H1 (cell line): Measurements from ENCODE around the gene LY6G5C. TPM values are rescaled to one million over a fixed set of nuclear protein-coding genes. Genes with fewer than 3 reads are reported as not detected.

Experiments
- ASH2L ChIP-seq: fragments of 200-600, 300-600 bp; sonication (generic); IDR thresholded peaks from one replicate; pipeline ENCODE4 v1.7.1; 2017; ENCODE audit warnings: low read length
- ATF3 ChIP-seq: IDR thresholded peaks from 2 replicates; pipeline ENCODE4 v1.6.1; 2011; ENCODE audit warnings: low read depth, mild to moderate bottlenecking, low read length; ENCODE audit not compliant: insufficient read depth
- BCL11A ChIP-seq, 2 experiments: IDR thresholded peaks; one replicate each; pipeline ENCODE4 v1.6.1; 2011; ENCODE audit warnings: low read depth in 2 of 2, low read length in 2 of 2, mild to moderate bottlenecking in 2 of 2
- CBX5 ChIP-seq: fragments of 300-800, 300-1000 bp; sonication (generic); IDR thresholded peaks from 2 replicates; pipeline ENCODE4 v1.7.1; 2016; ENCODE audit warnings: antibody characterized with exemption, low read length, low read depth
- CHD1 ChIP-seq: IDR thresholded peaks from 2 replicates; pipeline ENCODE4 v1.6.1; 2012; ENCODE audit warnings: low read depth, low read length, improper control_type of control experiment
- EZH2 ChIP-seq: fragments of 200-600 bp; sonication (generic); IDR thresholded peaks from 2 replicates; pipeline ENCODE4 v1.7.1; 2012; ENCODE audit warnings: low read depth, mild to moderate bottlenecking, moderate library complexity, low read length, inconsistent platforms; ENCODE audit not compliant: severe bottlenecking
- HDAC2 ChIP-seq, 2 experiments: fragments of 300-600 bp in 1 of 2; sonication (generic) in 1 of 2; IDR thresholded peaks; 2 replicates each; pipeline ENCODE4 v1.6.1; 2011 to 2012; ENCODE audit warnings: low read depth in 2 of 2, low read length in 2 of 2, mild to moderate bottlenecking in 2 of 2, moderate library complexity in 2 of 2, borderline replicate concordance in 1 of 2, inconsistent platforms in 1 of 2
- PHF8 ChIP-seq: fragments of 200-600 bp; sonication (generic); conservative IDR thresholded peaks from 2 replicates; pipeline ENCODE4 v1.7.1; 2012; ENCODE audit warnings: low read depth, mild to moderate bottlenecking, inconsistent platforms, low read length, moderate library complexity
- POLR2A ChIP-seq, 2 experiments: IDR thresholded peaks; 1 replicate in 1 of 2; 2 replicates in 1 of 2; pipeline ENCODE4 v1.6.1; 2011; ENCODE audit warnings: low read depth in 2 of 2, low read length in 2 of 2, mild to moderate bottlenecking in 2 of 2; ENCODE audit errors: control extremely low read depth in 1 of 2
- POLR2AphosphoS5 ChIP-seq: IDR thresholded peaks from 2 replicates; pipeline ENCODE4 v1.6.1; 2011; ENCODE audit warnings: low read depth, low read length
- POU5F1 ChIP-seq: IDR thresholded peaks from 2 replicates; pipeline ENCODE4 v1.6.1; 2011; ENCODE audit warnings: low read depth, mild to moderate bottlenecking, low read length, moderate library complexity
- RAD21 ChIP-seq, 2 experiments: IDR thresholded peaks in 1 of 2; conservative IDR thresholded peaks in 1 of 2; 2 replicates each; pipeline ENCODE4 v1.6.1; 2011; ENCODE audit warnings: low read depth in 2 of 2, low read length in 2 of 2, improper control_type of control experiment in 1 of 2, inconsistent platforms in 1 of 2, mild to moderate bottlenecking in 1 of 2, moderate library complexity in 1 of 2
- RBBP5 ChIP-seq: IDR thresholded peaks from 2 replicates; pipeline ENCODE4 v1.7.1; 2012; ENCODE audit warnings: low read depth, mild to moderate bottlenecking, inconsistent platforms, low read length, moderate library complexity, borderline replicate concordance
- RFX5 ChIP-seq: IDR thresholded peaks from 2 replicates; pipeline ENCODE4 v1.6.1; 2011; ENCODE audit warnings: low read depth, low read length, improper control_type of control experiment, borderline replicate concordance
- TBP ChIP-seq: IDR thresholded peaks from 2 replicates; pipeline ENCODE4 v1.6.1; 2011; ENCODE audit warnings: low read depth, low read length, improper control_type of control experiment
- YY1 ChIP-seq: IDR thresholded peaks from 2 replicates; pipeline ENCODE4 v1.6.1; 2011; ENCODE audit warnings: low read depth, mild to moderate bottlenecking, low read length
- polyA plus RNA-seq, 7 experiments: library from polyadenylated mRNA; depleted of rRNA in 3 of 7; stranded (reverse) in 5 of 7; unstranded in 2 of 7; fragments of >200 nt in 5 of 7; fragments of 200-250 nt in 2 of 7; gene quantifications; 1 replicate in 5 of 7; 2 replicates in 1 of 7; 4 replicates in 1 of 7; pipeline versions ENCODE4 v1.2.1 to v1.2.3, GENCODE V29; 2011 to 2013; ENCODE audit warnings: missing spikeins in 2 of 7, mixed read lengths in 2 of 7
- total RNA-seq: library from RNA; stranded (reverse); fragmentation: NEBNext Ultra II Directional; extraction: Animal tissue kit (Norgen Biotek cat#: 25700); gene quantifications from 2 replicates; pipeline ENCODE4 v1.2.1, GENCODE V29; 2021

LY6G5C gene
- total and polyA plus RNA-seq, 2 of the 8 experiments (the other 6 are each of a cell fraction or from before 2014, with no cell fraction given) = 1.1 to 1.8 TPM

- TF ChIP-seq EZH2 = no peak
- TF ChIP-seq BCL11A (IDR thresholded peaks at IDR 0.05; ENCODE audit: low read depth in 2 of 2, low read length in 2 of 2) = no peak
- TF ChIP-seq ATF3 = no peak
- TF ChIP-seq TBP = no peak
- no peak for TF ChIP-seq CBX5
- TF ChIP-seq HDAC2 (IDR thresholded peaks at IDR 0.05; ENCODE audit: borderline replicate concordance in 1 of 2, low read depth in 2 of 2, low read length in 2 of 2) = 0 out of 4 replicates have a peak, but pooled peaks of 1 of the 2 experiments have one; percentile 45
- no peak for TF ChIP-seq CHD1
- TF ChIP-seq POU5F1 = no peak
- TF ChIP-seq RFX5 = no peak
- peak; percentile 34; the same call in 1 of the 2 replicates for TF ChIP-seq YY1
- TF ChIP-seq RBBP5 = no peak
- TF ChIP-seq POLR2A (IDR thresholded peaks at IDR 0.05; ENCODE audit: control extremely low read depth in 1 of 2, low read depth in 2 of 2, low read length in 2 of 2) = no peak
- TF ChIP-seq RAD21 (IDR thresholded peaks at IDR 0.05 in 1 of 2, conservative IDR thresholded peaks at IDR 0.05 in 1 of 2; ENCODE audit: low read depth in 2 of 2, low read length in 2 of 2) = peak; percentile 50 to 56; a peak in 3 of 4 replicates
- no peak for TF ChIP-seq ASH2L
- TF ChIP-seq POLR2AphosphoS5 = no peak
- no peak for TF ChIP-seq PHF8
Measured at GRCh38 chr6:31717499-31718222, 36.8 kb upstream of the LY6G5C start (continued).
